Lung (tissue), 12 donors: ENCODE measurements around the gene ABHD14A. TPM values are rescaled to one million over a fixed set of nuclear protein-coding genes. Genes with fewer than 3 reads are reported as not detected.
A peak's percentile ranks its signal among the peaks of the same experiment; 100 is the strongest.

Experiments used
- ATAC-seq: fragments of 200-7000 bp; cut with Tn5 transposase; one replicate; pipeline ENCODE4 v1.9.1; 2020; ENCODE audit warnings: moderate number of reproducible peaks; ENCODE audit not compliant: insufficient read depth, low FRiP score
- DNase-seq, 3 donors: peaks; one replicate each; pipeline ENCODE4 v3.0.0-alpha.2; 2013 to 2017
- H3K27ac ChIP-seq, 2 donors: one replicate each; pipeline ENCODE4 v1.5.1; 2013; ENCODE audit warnings: mild to moderate bottlenecking in 2 of 2, moderate library complexity in 2 of 2, control low read depth in 1 of 2, inconsistent platforms in 1 of 2, low read depth in 1 of 2, low read length in 1 of 2
- H3K27me3 ChIP-seq, 3 donors: one replicate each; pipeline ENCODE4 v1.5.1; 2013; ENCODE audit warnings: low read length in 2 of 3; ENCODE audit not compliant: control insufficient read depth in 3 of 3, insufficient read depth in 3 of 3
- H3K36me3 ChIP-seq, 4 donors: one replicate each; pipeline ENCODE4 v1.5.1; 2013; ENCODE audit warnings: low read length in 4 of 4, mild to moderate bottlenecking in 1 of 4, moderate library complexity in 1 of 4; ENCODE audit not compliant: control insufficient read depth in 4 of 4, insufficient read depth in 4 of 4
- H3K4me1 ChIP-seq, 5 donors: one replicate each; pipeline ENCODE4 v1.5.1; 2013; ENCODE audit warnings: low read length in 5 of 5, mild to moderate bottlenecking in 2 of 5, moderate library complexity in 1 of 5; ENCODE audit not compliant: control insufficient read depth in 5 of 5, insufficient read depth in 5 of 5
- H3K4me3 ChIP-seq: one replicate; pipeline ENCODE4 v1.5.1; 2013; ENCODE audit warnings: mild to moderate bottlenecking, control low read depth, moderate library complexity
- H3K9ac ChIP-seq, 2 donors: one replicate each; pipeline ENCODE4 v1.5.1; 2013; ENCODE audit warnings: low read length in 2 of 2, control low read depth in 1 of 2; ENCODE audit not compliant: insufficient read depth in 1 of 2
- H3K9me3 ChIP-seq, 4 donors: one replicate each; pipeline ENCODE4 v1.5.1; 2013; ENCODE audit warnings: low read length in 3 of 4, mild to moderate bottlenecking in 1 of 4, moderate library complexity in 1 of 4; ENCODE audit not compliant: control insufficient read depth in 4 of 4, insufficient read depth in 3 of 4
- CTCF ChIP-seq: IDR thresholded peaks from 2 replicates; pipeline ENCODE4 v1.5.1; 2012; ENCODE audit warnings: mild to moderate bottlenecking; ENCODE audit errors: control extremely low read depth, extremely low read depth
- WGBS, 2 donors: extraction: QIAGEN DNeasy Blood & Tissue Kit; methylation state at CpG; one replicate each; pipeline ENCODE4 v1.1.7; 2013; 5-methylcytosine and 5-hydroxymethylcytosine counted together
- polyA plus RNA-seq, 2 donors: library from polyadenylated mRNA; stranded (reverse); fragments of 200-250 nt; gene quantifications; one replicate each; pipeline ENCODE4 v1.2.1, GENCODE V29; 2013
- total RNA-seq, 2 donors: library from RNA; depleted of rRNA in 1 of 2; stranded (reverse); fragments of >200 nt in 1 of 2; gene quantifications; one replicate each; pipeline ENCODE4 v1.2.1, GENCODE V29; 2014 to 2021
- donor health status: control.
- donor health status: control.
- donor health status: Bipolar disorder and iron deficiency.
- donor health status: healthy.
- donor health status: DM: yes; HTN: yes; CAD: no.

Gene ABHD14A
- total and polyA plus RNA-seq, 4 donors = 7.2 to 62.8 (median 21.8) TPM

- H3K27me3 ChIP-seq = no peaks in the 10 kb centered on the region
- H3K36me3 ChIP-seq = peaks cover 0 to 8% (median 3%) of the 10 kb centered on the region in 4 donors
- no peak for TF ChIP-seq CTCF
- H3K27ac ChIP-seq = peak overlapping the region; percentile 97
- H3K9ac ChIP-seq = peak overlapping the region in 1 of 2 donors; percentile 78
- H3K4me3 ChIP-seq = no peak overlapping the region
- no peak for ATAC-seq
- H3K4me1 ChIP-seq = peaks cover 4 to 21% (median 9%) of the 10 kb centered on the region in 5 donors
- DNase-seq = no peak
- no peaks in the 10 kb centered on the region for H3K9me3 ChIP-seq
Observed at GRCh38 chr3:51984269-51984647, 9.4 kb downstream of the ABHD14A start.

- ATAC-seq = no peak
- WGBS, 2 donors = 91 to 95% methylated on average over 6 of the region's 6 CpGs
Observed at GRCh38 chr3:51985063-51985462, 10.2 kb downstream of the ABHD14A start.

GRCh38 chr3:51986010-51986947 is 11.4 kb downstream of the ABHD14A start:
- Histone ChIP-seq H3K4me1 (peaks cover 4 to 25% (median 9%) of the 10 kb centered on the region in 5 donors), H3K9me3 (no peaks in the 10 kb centered on the region), H3K27me3 (no peaks in the 10 kb centered on the region), H3K36me3 (peaks cover 0 to under 1% (median 0%) of the 10 kb centered on the region in 4 donors), H3K4me3 (no peak overlapping the region), H3K9ac (no peak overlapping the region), H3K27ac (no peak overlapping the region)
- ATAC-seq (no peak), DNase-seq (no peak)
- TF ChIP-seq CTCF = no peak
- WGBS, 2 donors = 86 to 88% methylated on average over 12 of the region's 12 CpGs

More at GRCh38 chr3:51985063-51985462, 10.2 kb downstream of the ABHD14A start:
- Histone ChIP-seq H3K9ac (no peak overlapping the region), H3K4me1 (peaks cover 4 to 25% (median 9%) of the 10 kb centered on the region in 5 donors), H3K9me3 (no peaks in the 10 kb centered on the region), H3K27ac (no peak overlapping the region), H3K4me3 (no peak overlapping the region), H3K27me3 (no peaks in the 10 kb centered on the region), H3K36me3 (peaks cover 0 to 7% (median 3%) of the 10 kb centered on the region in 4 donors)
- DNase-seq = no peak
- TF ChIP-seq CTCF = no peak
